ENCODE measurements around the gene C4B.

DNA sequence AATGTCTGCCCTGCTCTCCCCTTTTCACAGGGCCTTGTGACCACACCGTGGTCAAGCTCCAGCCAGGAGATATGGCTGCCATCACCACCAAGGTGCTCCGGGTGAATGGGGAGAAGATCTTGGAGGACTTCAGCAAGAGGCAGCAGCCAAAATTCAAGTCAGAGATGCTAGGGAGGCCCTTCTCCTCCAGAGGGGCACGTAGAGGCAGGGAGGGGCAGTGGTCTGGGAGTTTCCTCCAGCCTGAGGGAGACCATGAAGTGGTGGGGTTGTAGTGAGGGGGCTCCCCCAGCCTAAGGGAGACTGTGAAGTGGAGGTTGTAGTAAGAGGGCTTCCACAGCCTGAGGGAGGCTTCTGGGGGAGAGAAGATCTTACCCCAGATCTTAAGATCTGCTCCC, 46.7 kb upstream of the C4B start:
- no peak for TF ChIP-seq EZH2 (IDR thresholded peaks at IDR 0.05; ENCODE audit: low read depth, unreplicated experiment)
- TF ChIP-seq JUNB (IDR thresholded peaks at IDR 0.05; ENCODE audit: unreplicated experiment) = no peak
- TF ChIP-seq, protein P1, sequence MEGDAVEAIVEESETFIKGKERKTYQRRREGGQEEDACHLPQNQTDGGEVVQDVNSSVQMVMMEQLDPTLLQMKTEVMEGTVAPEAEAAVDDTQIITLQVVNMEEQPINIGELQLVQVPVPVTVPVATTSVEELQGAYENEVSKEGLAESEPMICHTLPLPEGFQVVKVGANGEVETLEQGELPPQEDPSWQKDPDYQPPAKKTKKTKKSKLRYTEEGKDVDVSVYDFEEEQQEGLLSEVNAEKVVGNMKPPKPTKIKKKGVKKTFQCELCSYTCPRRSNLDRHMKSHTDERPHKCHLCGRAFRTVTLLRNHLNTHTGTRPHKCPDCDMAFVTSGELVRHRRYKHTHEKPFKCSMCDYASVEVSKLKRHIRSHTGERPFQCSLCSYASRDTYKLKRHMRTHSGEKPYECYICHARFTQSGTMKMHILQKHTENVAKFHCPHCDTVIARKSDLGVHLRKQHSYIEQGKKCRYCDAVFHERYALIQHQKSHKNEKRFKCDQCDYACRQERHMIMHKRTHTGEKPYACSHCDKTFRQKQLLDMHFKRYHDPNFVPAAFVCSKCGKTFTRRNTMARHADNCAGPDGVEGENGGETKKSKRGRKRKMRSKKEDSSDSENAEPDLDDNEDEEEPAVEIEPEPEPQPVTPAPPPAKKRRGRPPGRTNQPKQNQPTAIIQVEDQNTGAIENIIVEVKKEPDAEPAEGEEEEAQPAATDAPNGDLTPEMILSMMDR (conservative IDR thresholded peaks at IDR 0.05; ENCODE audit: low read depth in 2 of 2) = no peak
- TF ChIP-seq, protein P2, sequence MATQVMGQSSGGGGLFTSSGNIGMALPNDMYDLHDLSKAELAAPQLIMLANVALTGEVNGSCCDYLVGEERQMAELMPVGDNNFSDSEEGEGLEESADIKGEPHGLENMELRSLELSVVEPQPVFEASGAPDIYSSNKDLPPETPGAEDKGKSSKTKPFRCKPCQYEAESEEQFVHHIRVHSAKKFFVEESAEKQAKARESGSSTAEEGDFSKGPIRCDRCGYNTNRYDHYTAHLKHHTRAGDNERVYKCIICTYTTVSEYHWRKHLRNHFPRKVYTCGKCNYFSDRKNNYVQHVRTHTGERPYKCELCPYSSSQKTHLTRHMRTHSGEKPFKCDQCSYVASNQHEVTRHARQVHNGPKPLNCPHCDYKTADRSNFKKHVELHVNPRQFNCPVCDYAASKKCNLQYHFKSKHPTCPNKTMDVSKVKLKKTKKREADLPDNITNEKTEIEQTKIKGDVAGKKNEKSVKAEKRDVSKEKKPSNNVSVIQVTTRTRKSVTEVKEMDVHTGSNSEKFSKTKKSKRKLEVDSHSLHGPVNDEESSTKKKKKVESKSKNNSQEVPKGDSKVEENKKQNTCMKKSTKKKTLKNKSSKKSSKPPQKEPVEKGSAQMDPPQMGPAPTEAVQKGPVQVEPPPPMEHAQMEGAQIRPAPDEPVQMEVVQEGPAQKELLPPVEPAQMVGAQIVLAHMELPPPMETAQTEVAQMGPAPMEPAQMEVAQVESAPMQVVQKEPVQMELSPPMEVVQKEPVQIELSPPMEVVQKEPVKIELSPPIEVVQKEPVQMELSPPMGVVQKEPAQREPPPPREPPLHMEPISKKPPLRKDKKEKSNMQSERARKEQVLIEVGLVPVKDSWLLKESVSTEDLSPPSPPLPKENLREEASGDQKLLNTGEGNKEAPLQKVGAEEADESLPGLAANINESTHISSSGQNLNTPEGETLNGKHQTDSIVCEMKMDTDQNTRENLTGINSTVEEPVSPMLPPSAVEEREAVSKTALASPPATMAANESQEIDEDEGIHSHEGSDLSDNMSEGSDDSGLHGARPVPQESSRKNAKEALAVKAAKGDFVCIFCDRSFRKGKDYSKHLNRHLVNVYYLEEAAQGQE (IDR thresholded peaks at IDR 0.05; ENCODE audit: unreplicated experiment) = no peak
- no peak for TF ChIP-seq POLR2AphosphoS5 (IDR thresholded peaks at IDR 0.05; ENCODE audit: low read depth)
- TF ChIP-seq ZNF331 (CRISPR knock-in tag; IDR thresholded peaks at IDR 0.05; ENCODE audit: low read depth) = no peak
- no peak for TF ChIP-seq STAT1 (IDR thresholded peaks at IDR 0.05; ENCODE audit: unreplicated experiment)
- TF ChIP-seq, protein P3, sequence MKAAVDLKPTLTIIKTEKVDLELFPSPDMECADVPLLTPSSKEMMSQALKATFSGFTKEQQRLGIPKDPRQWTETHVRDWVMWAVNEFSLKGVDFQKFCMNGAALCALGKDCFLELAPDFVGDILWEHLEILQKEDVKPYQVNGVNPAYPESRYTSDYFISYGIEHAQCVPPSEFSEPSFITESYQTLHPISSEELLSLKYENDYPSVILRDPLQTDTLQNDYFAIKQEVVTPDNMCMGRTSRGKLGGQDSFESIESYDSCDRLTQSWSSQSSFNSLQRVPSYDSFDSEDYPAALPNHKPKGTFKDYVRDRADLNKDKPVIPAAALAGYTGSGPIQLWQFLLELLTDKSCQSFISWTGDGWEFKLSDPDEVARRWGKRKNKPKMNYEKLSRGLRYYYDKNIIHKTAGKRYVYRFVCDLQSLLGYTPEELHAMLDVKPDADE (IDR thresholded peaks at IDR 0.05) = no peak

Measured in GM23338 (cell line).